GM12801 (cell line): ENCODE data around the gene IL11RA.

ENCODE experiments used
- TF ChIP-seq, protein P1 (sequence below): IDR thresholded peaks from one replicate; pipeline ENCODE4 v1.5.1; 2011; ENCODE audit warnings: control low read depth; ENCODE audit not compliant: insufficient read length; ENCODE audit errors: extremely low read depth

IL11RA gene

GRCh38 chr9:34651876-34652601, at the start of gene IL11RA:
IL11RA (plus strand) TSS chr9:34652185; CDS start chr9:34655218, 3,033 bp downstream.
- TF ChIP-seq, protein P1, sequence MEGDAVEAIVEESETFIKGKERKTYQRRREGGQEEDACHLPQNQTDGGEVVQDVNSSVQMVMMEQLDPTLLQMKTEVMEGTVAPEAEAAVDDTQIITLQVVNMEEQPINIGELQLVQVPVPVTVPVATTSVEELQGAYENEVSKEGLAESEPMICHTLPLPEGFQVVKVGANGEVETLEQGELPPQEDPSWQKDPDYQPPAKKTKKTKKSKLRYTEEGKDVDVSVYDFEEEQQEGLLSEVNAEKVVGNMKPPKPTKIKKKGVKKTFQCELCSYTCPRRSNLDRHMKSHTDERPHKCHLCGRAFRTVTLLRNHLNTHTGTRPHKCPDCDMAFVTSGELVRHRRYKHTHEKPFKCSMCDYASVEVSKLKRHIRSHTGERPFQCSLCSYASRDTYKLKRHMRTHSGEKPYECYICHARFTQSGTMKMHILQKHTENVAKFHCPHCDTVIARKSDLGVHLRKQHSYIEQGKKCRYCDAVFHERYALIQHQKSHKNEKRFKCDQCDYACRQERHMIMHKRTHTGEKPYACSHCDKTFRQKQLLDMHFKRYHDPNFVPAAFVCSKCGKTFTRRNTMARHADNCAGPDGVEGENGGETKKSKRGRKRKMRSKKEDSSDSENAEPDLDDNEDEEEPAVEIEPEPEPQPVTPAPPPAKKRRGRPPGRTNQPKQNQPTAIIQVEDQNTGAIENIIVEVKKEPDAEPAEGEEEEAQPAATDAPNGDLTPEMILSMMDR: no peak

DNA sequence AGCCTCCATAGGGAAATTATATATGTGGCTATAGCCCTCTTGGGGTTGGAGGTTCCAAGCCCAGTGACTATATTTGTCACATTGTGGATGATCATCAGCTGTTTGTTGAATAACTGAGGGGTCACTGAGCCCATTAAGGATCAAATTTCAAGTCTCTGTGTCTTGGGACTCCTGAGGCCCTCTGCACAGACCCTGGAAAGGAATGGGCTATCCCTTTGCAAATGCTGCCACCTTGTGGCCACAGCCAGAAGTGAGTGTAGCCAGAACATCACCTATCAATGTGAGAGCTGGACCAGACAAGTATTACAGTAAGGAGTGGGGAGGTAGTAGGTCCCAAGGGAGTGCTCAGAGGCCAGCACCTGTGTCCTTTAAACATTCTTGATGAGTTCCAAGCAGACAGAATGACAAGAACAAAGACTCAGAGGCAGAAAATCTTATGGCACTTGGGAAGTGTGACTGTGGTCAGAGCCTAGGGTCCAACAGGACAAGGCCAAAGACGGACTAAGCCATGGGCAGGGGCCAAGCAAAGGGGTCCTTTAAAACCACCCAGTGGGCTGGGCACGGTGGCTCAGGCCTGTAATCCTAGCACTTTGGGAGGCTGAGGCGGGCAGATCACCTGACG, 48.3 kb upstream of the IL11RA start:
- TF ChIP-seq, protein P1: peak; percentile 23

DNA sequence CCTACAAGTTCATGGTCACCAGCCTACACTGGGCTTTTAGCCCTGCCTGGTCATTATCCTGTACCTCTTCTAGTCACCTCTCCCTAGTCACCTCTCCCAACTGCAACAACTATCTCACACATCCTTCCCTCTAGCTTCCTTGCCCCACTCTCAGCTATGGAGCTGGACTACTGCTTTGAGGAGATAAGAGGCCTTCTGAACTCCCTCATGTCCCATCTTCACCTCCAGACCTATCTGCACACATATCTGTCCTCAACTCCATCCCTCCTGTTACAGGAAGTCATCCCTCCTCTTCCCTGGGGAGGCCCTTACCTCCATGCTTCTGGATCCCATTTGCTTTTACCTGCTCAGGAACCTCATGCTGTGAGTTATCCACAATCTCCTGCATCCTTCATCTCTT, 45.8 kb upstream of the IL11RA start:
- TF ChIP-seq, protein P1: no peak

- TF ChIP-seq, protein P1: no peak
Observed at GRCh38 chr9:34606905-34607304, 45.1 kb upstream of the IL11RA start.

GRCh38 chr9:34607331-34607730, 44.7 kb upstream of the IL11RA start:
- TF ChIP-seq, protein P1: no peak

- TF ChIP-seq, protein P1: no peak
Observed at GRCh38 chr9:34610434-34611206, 41.4 kb upstream of the IL11RA start.

GRCh38 chr9:34611251-34611810, 40.7 kb upstream of the IL11RA start:
- TF ChIP-seq, protein P1: no peak
